ENCODE results near the gene BPIFB4. TPM values are rescaled to one million over a fixed set of nuclear protein-coding genes. Genes with fewer than 3 reads are reported as not detected.

Gene BPIFB4
- total RNA-seq, 2 experiments from 2014 or later: not detected

DNA sequence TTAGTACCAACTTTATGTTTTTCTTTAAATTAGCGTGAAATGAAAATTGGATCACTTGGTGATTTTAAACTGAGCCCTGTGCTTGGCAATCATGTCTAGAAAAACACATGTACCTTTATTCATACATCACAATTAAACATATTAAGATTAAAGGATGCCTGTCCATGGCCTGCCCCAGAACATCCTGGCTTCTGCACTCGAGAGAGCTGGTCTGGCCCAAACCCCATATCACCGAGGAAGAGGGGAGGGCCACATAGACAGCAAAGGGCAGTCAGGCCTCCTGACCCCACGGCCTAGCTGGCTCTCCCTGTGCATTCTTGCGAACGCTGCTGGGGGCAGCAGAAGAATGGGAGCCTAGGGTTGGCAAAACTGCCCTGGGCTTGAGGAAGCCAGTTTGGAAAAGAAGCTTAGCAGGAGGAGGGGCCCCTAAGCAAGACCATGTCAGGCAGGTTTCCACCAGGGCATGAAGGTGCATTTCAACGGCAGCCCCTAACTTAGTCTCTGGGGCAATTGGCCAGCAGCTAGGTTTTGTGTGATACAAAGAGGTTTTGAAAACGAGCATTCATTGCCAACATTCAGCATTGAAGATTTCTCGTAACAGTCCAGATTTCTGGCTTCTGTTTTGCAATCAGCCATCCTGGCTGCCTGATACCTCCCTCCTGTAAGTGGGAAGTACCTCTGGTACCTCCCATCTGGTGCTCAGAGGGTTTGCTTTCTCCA lies 17.2 kb upstream of the BPIFB4 start:
- ATAC-seq (ENCODE audit: poor library complexity) (no peak), DNase-seq (no peak)
- Histone ChIP-seq H3K27ac (ENCODE audit: low read depth in 1 of 2, low read length in 2 of 2) (no peak overlapping the region), H3K9me3 (ENCODE audit: control insufficient read depth in 1 of 2, insufficient read depth in 1 of 2, low read length in 2 of 2) (no peaks in the 10 kb centered on the region), H3K4me3 (ENCODE audit: low read length) (no peak overlapping the region), H3K36me3 (ENCODE audit: insufficient read depth, low read length) (no peaks in the 10 kb centered on the region), H3K27me3 (ENCODE audit: control insufficient read depth in 1 of 2, insufficient read depth in 2 of 2, low read length in 2 of 2) (no peaks in the 10 kb centered on the region), H3K4me1 (ENCODE audit: insufficient read depth, low read length) (no peaks in the 10 kb centered on the region)
- no peaks in the 10 kb centered on the region for H3K9me3 Mint-ChIP-seq
- TF ChIP-seq, protein P1, sequence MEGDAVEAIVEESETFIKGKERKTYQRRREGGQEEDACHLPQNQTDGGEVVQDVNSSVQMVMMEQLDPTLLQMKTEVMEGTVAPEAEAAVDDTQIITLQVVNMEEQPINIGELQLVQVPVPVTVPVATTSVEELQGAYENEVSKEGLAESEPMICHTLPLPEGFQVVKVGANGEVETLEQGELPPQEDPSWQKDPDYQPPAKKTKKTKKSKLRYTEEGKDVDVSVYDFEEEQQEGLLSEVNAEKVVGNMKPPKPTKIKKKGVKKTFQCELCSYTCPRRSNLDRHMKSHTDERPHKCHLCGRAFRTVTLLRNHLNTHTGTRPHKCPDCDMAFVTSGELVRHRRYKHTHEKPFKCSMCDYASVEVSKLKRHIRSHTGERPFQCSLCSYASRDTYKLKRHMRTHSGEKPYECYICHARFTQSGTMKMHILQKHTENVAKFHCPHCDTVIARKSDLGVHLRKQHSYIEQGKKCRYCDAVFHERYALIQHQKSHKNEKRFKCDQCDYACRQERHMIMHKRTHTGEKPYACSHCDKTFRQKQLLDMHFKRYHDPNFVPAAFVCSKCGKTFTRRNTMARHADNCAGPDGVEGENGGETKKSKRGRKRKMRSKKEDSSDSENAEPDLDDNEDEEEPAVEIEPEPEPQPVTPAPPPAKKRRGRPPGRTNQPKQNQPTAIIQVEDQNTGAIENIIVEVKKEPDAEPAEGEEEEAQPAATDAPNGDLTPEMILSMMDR (IDR thresholded peaks at IDR 0.05): no peak
- H3K27ac Mint-ChIP-seq: no peak overlapping the region
- POLR2A ChIA-PET: no interaction called here
- no peaks in the 10 kb centered on the region for H3K4me1 Mint-ChIP-seq (ENCODE audit: low read depth)
- H3K4me3 Mint-ChIP-seq: no peak overlapping the region
- H3K36me3 Mint-ChIP-seq (ENCODE audit: low read depth): no peaks in the 10 kb centered on the region
- CTCF ChIA-PET: no interaction called here
- intact Hi-C loops (cut with DNase I, micrococcal nuclease): no loop called here
- H3K27me3 Mint-ChIP-seq: no peaks in the 10 kb centered on the region

DNA sequence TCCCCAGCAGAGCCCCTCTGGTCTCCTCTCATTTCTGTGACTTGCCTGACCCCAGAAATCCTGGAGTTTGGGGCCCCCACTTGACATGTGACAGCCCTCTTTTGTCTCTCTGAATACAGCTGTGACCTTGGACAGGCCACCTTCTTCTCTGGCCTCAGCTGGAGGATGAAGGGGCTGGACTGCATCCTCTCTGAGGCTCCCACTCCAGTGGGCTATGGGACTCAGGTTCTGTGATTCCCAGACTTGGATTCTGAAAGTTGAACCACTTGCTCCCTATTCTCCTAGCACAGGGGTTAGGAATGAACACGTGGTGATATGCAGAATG lies 16.7 kb upstream of the BPIFB4 start:
- ChIA-PET POLR2A (no interaction called here), CTCF (no interaction called here)
- no peaks in the 10 kb centered on the region for H3K36me3 Mint-ChIP-seq (ENCODE audit: low read depth)
- no peaks in the 10 kb centered on the region for H3K27me3 Mint-ChIP-seq
- ATAC-seq (ENCODE audit: poor library complexity): no peak
- no peak overlapping the region for H3K4me3 Mint-ChIP-seq
- H3K9me3 Mint-ChIP-seq: no peaks in the 10 kb centered on the region
- no peak overlapping the region for H3K27ac Mint-ChIP-seq
- no peak for DNase-seq
- no peaks in the 10 kb centered on the region for H3K4me1 ChIP-seq (ENCODE audit: insufficient read depth, low read length)
- peaks cover 1% of the 10 kb centered on the region for H3K4me1 Mint-ChIP-seq (ENCODE audit: low read depth)
- no peaks in the 10 kb centered on the region for H3K27me3 ChIP-seq (ENCODE audit: control insufficient read depth in 1 of 2, insufficient read depth in 2 of 2, low read length in 2 of 2)
- H3K9me3 ChIP-seq (ENCODE audit: control insufficient read depth in 1 of 2, insufficient read depth in 1 of 2, low read length in 2 of 2): no peaks in the 10 kb centered on the region
- no peaks in the 10 kb centered on the region for H3K36me3 ChIP-seq (ENCODE audit: insufficient read depth, low read length)
- intact Hi-C loops (cut with DNase I, micrococcal nuclease): no loop called here
- no peak overlapping the region for H3K4me3 ChIP-seq (ENCODE audit: low read length)
- TF ChIP-seq, protein P1 (IDR thresholded peaks at IDR 0.05): no peak
- no peak overlapping the region for H3K27ac ChIP-seq (ENCODE audit: low read depth in 1 of 2, low read length in 2 of 2)

DNA sequence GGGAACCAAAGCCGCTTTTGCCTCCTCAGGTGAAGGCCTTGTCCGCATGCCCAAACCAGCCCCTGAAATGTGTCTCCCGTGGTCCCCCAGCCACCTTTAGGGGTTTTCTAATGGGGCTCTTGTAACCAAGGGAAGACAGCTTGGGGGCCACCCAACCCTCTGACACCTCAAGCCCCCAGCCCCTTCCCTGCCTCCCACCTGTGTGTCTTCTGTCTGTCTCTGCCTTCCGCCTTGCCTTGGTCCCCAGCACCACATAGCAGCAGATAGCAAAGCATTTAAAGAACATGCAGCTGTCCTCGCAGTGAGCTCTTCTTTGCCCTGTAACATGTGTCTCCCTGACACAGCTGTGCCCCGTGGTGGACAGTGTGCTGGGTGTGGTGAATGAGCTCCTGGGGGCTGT lies 16.2 kb upstream of the BPIFB4 start:
- Mint-ChIP-seq H3K4me1 (ENCODE audit: low read depth) (peaks cover 6% of the 10 kb centered on the region), H3K27ac (no peak overlapping the region), H3K36me3 (ENCODE audit: low read depth) (no peaks in the 10 kb centered on the region), H3K27me3 (no peaks in the 10 kb centered on the region), H3K4me3 (no peak overlapping the region), H3K9me3 (no peaks in the 10 kb centered on the region)
- intact Hi-C loops (cut with DNase I, micrococcal nuclease): no loop called here
- CTCF ChIA-PET: no interaction called here
- no peak for DNase-seq
- Histone ChIP-seq H3K27me3 (ENCODE audit: control insufficient read depth in 1 of 2, insufficient read depth in 2 of 2, low read length in 2 of 2) (no peaks in the 10 kb centered on the region), H3K27ac (ENCODE audit: low read depth in 1 of 2, low read length in 2 of 2) (no peak overlapping the region), H3K36me3 (ENCODE audit: insufficient read depth, low read length) (no peaks in the 10 kb centered on the region), H3K4me1 (ENCODE audit: insufficient read depth, low read length) (peaks cover 2% of the 10 kb centered on the region), H3K9me3 (ENCODE audit: control insufficient read depth in 1 of 2, insufficient read depth in 1 of 2, low read length in 2 of 2) (no peaks in the 10 kb centered on the region), H3K4me3 (ENCODE audit: low read length) (no peak overlapping the region)
- no peak for ATAC-seq (ENCODE audit: poor library complexity)
- POLR2A ChIA-PET: no interaction called here
- TF ChIP-seq, protein P1 (IDR thresholded peaks at IDR 0.05): no peak

Measured in CD4-positive, alpha-beta T cell (primary cell).